HEK293 (cell line): Measurements from ENCODE around the gene SLC1A7.

Experiments
- BCL11A ChIP-seq: fragments of 450-650 bp; formaldehyde crosslinking; IDR thresholded peaks from 2 replicates; pipeline ENCODE4 v1.5.1; 2016; ENCODE audit warnings: low read depth, missing biosample characterization, missing genetic modification characterization
- GLI4 ChIP-seq: fragments of 450-650 bp; formaldehyde crosslinking; IDR thresholded peaks from 2 replicates; pipeline ENCODE4 v1.5.1; 2016; ENCODE audit warnings: missing biosample characterization, missing genetic modification characterization
- PBX3 ChIP-seq: sonication (generic); formaldehyde crosslinking; IDR thresholded peaks from 2 replicates; pipeline ENCODE4 v1.8.1; 2022; ENCODE audit warnings: mild to moderate bottlenecking, moderate library complexity, missing genetic modification reagents
- SP2 ChIP-seq: fragments of 450-650 bp; formaldehyde crosslinking; IDR thresholded peaks from 2 replicates; pipeline ENCODE4 v1.5.1; 2016; ENCODE audit warnings: missing biosample characterization, missing genetic modification characterization
- YY1 ChIP-seq: fragments of 450-650 bp; formaldehyde crosslinking; IDR thresholded peaks from 2 replicates; pipeline ENCODE4 v1.5.1; 2018; ENCODE audit warnings: missing biosample characterization, missing genetic modification characterization
- YY2 ChIP-seq: fragments of 450-650 bp; formaldehyde crosslinking; IDR thresholded peaks from 2 replicates; pipeline ENCODE4 v1.5.1; 2016; ENCODE audit warnings: missing biosample characterization, missing genetic modification characterization
- ZBTB21 ChIP-seq: fragments of 450-650 bp; formaldehyde crosslinking; IDR thresholded peaks from 2 replicates; pipeline ENCODE4 v1.5.1; 2017; ENCODE audit warnings: missing biosample characterization, missing genetic modification characterization
- ZBTB26 ChIP-seq: fragments of 450-650 bp; formaldehyde crosslinking; optimal IDR thresholded peaks from 2 replicates; pipeline ENCODE3; 2016; ENCODE audit warnings: missing biosample characterization, mild to moderate bottlenecking, missing genetic modification characterization
- ZNF639 ChIP-seq: fragments of 450-650 bp; formaldehyde crosslinking; IDR thresholded peaks from 2 replicates; pipeline ENCODE4 v1.5.1; 2016; ENCODE audit warnings: missing biosample characterization, missing genetic modification characterization
- TF ChIP-seq, protein P1 (sequence below): fragments of 450-650 bp; formaldehyde crosslinking; IDR thresholded peaks from 2 replicates; pipeline ENCODE4 v1.5.1; 2016; ENCODE audit warnings: missing biosample characterization, missing genetic modification characterization

- TF ChIP-seq, protein P1, sequence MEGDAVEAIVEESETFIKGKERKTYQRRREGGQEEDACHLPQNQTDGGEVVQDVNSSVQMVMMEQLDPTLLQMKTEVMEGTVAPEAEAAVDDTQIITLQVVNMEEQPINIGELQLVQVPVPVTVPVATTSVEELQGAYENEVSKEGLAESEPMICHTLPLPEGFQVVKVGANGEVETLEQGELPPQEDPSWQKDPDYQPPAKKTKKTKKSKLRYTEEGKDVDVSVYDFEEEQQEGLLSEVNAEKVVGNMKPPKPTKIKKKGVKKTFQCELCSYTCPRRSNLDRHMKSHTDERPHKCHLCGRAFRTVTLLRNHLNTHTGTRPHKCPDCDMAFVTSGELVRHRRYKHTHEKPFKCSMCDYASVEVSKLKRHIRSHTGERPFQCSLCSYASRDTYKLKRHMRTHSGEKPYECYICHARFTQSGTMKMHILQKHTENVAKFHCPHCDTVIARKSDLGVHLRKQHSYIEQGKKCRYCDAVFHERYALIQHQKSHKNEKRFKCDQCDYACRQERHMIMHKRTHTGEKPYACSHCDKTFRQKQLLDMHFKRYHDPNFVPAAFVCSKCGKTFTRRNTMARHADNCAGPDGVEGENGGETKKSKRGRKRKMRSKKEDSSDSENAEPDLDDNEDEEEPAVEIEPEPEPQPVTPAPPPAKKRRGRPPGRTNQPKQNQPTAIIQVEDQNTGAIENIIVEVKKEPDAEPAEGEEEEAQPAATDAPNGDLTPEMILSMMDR = no peak
- no peak for TF ChIP-seq PBX3 (CRISPR knock-in tag)
- TF ChIP-seq ZBTB26 (tag by site-specific recombination) = no peak
- TF ChIP-seq GLI4 (tag by site-specific recombination) = no peak
- no peak for TF ChIP-seq YY1 (tag by site-specific recombination)
- no peak; the same call in 1 of the 2 replicates for TF ChIP-seq ZNF639 (tag by site-specific recombination)
- TF ChIP-seq ZBTB21 (tag by site-specific recombination) = no peak
- TF ChIP-seq YY2 = no peak
- no peak for TF ChIP-seq BCL11A (tag by site-specific recombination)
- TF ChIP-seq SP2 (tag by site-specific recombination) = no peak
Observed at GRCh38 chr1:53046930-53047329, 95.5 kb downstream of the SLC1A7 start.
